GM12892 (cell line): ENCODE data around the gene NPHP3.

Experiments
- DNase-seq: peaks from one replicate; pipeline ENCODE4 v3.0.0; 2011; ENCODE audit not compliant: insufficient read length
- FAIRE-seq: peaks from 2 replicates; lab custom pipeline; 2011; peaks lifted over from hg19 to GRCh38; lab: Jason Lieb, UNC
- POLR2A ChIP-seq: IDR thresholded peaks from 2 replicates; pipeline ENCODE4 v1.6.1; 2011; ENCODE audit warnings: low read depth, low read length, control low read depth
- POLR2AphosphoS5 ChIP-seq: IDR thresholded peaks from 2 replicates; pipeline ENCODE4 v1.6.1; 2011; ENCODE audit warnings: low read depth, low read length, control low read depth
- TAF1 ChIP-seq: IDR thresholded peaks from 2 replicates; pipeline ENCODE4 v1.6.1; 2011; ENCODE audit warnings: low read depth, mild to moderate bottlenecking, control low read depth, low read length, borderline replicate concordance

The NPHP3 gene

GRCh38 chr3:132681421-132681820 is 40.8 kb downstream of the NPHP3 start:
- DNase-seq (no peak), FAIRE-seq (no peak)
- TF ChIP-seq TAF1: no peak
- TF ChIP-seq POLR2A: no peak
- TF ChIP-seq POLR2AphosphoS5: no peak

GRCh38 chr3:132679911-132680310 is 42.3 kb downstream of the NPHP3 start:
- peak; percentile 65 for FAIRE-seq

GRCh38 chr3:132675408-132675807 is 46.8 kb downstream of the NPHP3 start:
- TF ChIP-seq TAF1: no peak
- FAIRE-seq (peak; percentile 44), DNase-seq (no peak)

More at GRCh38 chr3:132679911-132680310, 42.3 kb downstream of the NPHP3 start:
- DNase-seq: no peak
- no peak for TF ChIP-seq TAF1

GRCh38 chr3:132669256-132669777 is 52.9 kb downstream of the NPHP3 start:
- TF ChIP-seq POLR2A (no peak), POLR2AphosphoS5 (no peak), TAF1 (no peak)
- FAIRE-seq: no peak
- DNase-seq: no peak

- TF ChIP-seq TAF1 (no peak), POLR2A (no peak), POLR2AphosphoS5 (no peak)
- FAIRE-seq (no peak), DNase-seq (no peak)
Observed at GRCh38 chr3:132665230-132665745, 56.9 kb downstream of the NPHP3 start.

DNA sequence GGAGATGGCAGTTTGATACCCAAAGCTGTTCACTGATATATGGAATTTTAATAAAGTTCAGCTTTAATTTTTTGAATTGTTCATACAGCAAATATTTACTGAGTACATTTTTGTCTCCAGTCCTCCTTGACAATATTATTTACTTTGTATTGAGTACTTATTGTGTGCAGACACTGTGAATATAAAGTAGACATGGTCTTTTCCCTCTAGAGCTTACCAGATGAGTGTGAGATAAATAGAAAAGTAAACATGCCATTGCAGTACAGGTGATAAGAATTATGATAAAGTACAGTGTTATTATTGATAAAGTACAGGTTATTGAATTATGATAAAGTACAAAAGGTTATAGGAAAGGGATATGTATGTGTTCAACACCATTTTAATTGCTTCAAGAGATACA is 60.0 kb downstream of the NPHP3 start:
- TF ChIP-seq TAF1 (no peak), POLR2A (no peak), POLR2AphosphoS5 (no peak)
- no peak for DNase-seq
- no peak for FAIRE-seq

- DNase-seq (no peak), FAIRE-seq (peak; percentile 21)
- TF ChIP-seq POLR2AphosphoS5 (no peak), TAF1 (no peak), POLR2A (no peak)
Observed at GRCh38 chr3:132661101-132661500, 61.1 kb downstream of the NPHP3 start.

DNA sequence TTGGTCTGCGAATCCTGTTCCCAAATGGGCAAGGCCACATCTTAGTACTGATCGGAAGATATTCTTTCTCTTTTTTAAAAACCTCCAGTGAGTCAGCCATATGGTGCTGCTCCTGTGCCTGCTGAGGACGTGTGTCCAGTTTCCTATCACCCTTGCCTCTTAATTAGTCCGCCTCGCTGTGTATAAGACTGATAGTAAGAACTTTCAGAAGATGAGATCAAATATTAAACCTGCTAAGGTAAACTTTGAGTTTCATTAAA is 61.5 kb downstream of the NPHP3 start:
- FAIRE-seq (no peak), DNase-seq (no peak)
- TF ChIP-seq TAF1 (no peak), POLR2A (no peak), POLR2AphosphoS5 (no peak)

- FAIRE-seq (peak; percentile 93), DNase-seq (peak; percentile 73)
- peak; percentile 68 for TF ChIP-seq TAF1
- TF ChIP-seq POLR2A: peak; percentile 87
- peak; percentile 83 for TF ChIP-seq POLR2AphosphoS5
Observed at GRCh38 chr3:132660052-132660810, 62.0 kb downstream of the NPHP3 start, which contains the start of gene UBA5. Gene UBA5, plus strand, starts transcription at chr3:132660329. Its CDS starts 209 bp downstream, at chr3:132660538.

DNA sequence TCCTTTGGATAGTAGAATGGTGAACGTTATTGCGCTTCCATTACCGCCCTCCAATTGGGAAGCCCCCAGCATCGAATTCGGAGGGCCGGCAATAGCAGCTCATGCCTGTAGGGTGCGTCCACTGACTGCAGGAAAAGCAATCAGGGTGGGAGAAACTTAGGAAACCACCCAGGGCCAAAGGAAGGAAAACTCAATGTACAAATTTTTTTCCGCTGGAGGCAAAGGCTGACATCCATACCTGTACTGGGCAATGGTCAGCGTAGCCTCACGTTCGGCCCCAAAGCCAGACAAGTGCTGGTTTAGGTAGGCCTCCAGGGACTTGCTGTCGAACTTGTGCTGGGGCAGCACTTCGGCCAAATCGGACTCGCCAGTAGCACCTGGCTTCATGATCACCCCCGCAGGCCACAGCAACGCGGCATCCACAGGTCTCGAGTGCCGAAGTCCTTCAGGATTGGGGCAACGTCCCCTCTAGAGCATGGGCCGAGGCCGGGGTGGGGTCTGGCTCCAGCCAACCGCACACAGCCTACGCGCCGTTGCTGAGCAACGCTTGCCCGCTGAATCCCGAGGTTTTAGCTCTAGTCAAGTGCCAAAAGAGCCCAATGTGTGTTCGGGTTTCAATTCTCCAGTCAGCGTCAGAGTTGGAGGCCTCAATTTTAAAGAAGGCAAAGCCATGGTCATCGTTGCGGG is 62.7 kb downstream of the NPHP3 start, which contains the start of gene ACAD11:
TSS of gene ACAD11 (minus strand) at position 445 of the 687 bp plus-strand sequence. CDS start at position 387, 58 bp downstream.
- no peak for FAIRE-seq
- DNase-seq: peak; percentile 34
- TF ChIP-seq TAF1: peak; percentile 19; the same call in 1 of the 2 replicates
- TF ChIP-seq POLR2AphosphoS5: no peak

GRCh38 chr3:132659000-132659364 is 63.2 kb downstream of the NPHP3 start:
- FAIRE-seq: no peak

More at GRCh38 chr3:132659000-132659364, 63.2 kb downstream of the NPHP3 start:
- no peak for TF ChIP-seq POLR2AphosphoS5
- no peak for TF ChIP-seq TAF1
- no peak for TF ChIP-seq POLR2A
- DNase-seq: no peak
